Hypothalamus (tissue), 51 donors: ENCODE results near the gene CCDC110.
A peak's percentile ranks its signal among the peaks of the same experiment; 100 is the strongest.

Experiments used
- DNase-seq, 51 donors: peaks; one replicate each; lab custom pipeline; 2025; lab: John Stamatoyannopoulos, UW

The CCDC110 gene

DNA sequence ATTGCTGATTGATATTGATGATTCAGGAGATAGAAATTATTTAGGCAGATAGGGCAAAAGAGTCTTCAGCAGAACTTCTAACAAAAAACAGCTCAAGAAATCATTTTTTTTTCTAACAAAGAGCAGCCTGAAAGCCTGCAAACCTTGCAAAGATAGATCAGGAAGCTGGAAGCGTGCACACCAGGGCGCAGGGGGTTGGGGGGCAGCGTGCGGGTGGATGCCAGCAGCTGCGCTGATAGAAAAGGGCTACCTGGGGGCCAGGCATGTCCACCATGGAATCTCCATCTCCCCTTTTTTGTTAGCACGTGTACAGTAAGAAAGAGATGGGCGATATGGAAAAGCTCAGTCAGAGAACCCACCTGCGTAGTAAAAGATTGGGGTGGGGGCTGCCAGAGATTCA, 1.7 kb upstream of the CCDC110 start:
- no peak for DNase-seq

DNA sequence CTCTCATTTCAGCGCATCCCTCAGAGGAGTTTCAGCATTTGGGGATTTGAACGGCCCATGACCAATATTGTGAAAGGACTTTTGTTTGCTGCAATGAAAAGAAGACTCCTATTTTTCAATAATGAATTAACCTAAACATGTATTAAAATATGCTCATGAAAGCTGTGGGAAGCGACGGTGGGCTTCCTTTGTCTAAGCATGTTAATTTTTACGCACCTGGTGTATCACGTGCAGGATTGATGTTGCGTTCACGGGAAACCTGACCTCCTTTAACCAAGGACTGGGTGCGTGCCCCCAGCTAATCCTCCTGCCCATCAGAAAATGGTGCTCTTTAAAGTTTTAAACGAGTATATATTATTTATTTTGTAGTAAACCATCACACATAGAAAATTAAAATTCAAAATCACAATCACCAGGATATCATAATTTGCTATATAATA, 590 bp upstream of the CCDC110 start:
- DNase-seq: no peak

DNA sequence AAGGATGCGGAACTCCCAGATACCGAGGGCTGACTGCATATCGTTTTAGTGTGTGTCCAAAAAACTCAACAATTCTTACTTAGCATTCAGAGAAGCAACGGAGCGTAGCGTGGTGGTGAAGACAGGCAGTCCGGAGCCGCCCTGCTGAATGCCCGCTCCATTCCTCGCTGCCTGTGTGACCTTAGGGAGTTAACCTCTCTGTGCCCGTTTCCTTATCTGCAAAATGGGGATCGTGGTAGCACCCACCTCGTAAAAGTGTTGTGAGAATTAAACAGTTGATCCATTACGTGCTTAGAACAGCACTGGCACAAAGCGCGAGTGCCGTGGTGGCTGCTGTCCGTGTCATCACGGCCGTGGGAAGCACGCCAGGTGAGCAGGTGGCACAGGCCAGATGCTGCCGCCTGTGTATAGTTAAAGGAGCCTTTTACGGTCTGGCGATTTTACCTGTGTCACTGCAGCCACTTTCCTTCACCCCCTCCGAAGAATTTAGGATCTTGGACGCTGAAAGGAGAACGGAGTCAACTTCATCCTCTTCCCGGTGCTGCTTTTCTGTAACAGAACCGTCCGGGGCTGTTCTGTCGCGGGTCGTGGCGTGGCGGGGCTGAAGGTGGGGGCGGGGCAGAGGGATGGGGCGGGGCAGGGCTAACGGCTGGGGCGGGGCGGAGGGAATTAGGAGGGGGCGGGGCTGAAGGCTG, 885 bp downstream of the CCDC110 start:
- peak in 37 of 51 donors; percentile 24 to 85 (median 49) for DNase-seq

DNA sequence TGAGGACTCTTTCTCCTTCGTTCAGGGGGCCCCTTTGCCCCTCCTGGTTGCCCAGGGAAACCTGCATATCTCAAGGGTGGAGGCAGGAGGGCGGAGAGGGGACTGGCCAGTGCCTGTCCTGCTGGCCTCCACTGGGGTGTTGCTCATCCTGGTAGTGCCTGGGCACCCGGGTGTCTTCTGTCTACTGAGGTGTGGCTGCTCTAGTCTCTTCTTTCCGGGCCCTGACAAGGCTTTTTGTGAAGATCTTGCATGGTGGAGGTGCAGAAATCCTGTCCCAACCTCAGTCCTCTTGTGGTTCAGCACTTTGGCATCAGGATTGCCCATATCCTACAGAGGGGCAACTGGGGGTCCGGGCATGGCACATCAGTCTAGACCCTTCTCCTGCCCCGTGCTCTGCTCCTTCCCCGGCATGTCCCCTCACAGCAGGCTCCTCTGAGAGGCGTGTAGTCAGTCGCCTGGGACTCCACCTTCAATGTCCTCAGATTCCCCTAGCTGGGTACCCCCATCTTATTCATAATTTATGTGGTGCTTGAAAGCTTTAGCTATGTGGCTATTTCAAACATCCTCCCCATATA, 1.9 kb downstream of the CCDC110 start:
- DNase-seq: peak in 2 of 51 donors; percentile 3 to 33

DNA sequence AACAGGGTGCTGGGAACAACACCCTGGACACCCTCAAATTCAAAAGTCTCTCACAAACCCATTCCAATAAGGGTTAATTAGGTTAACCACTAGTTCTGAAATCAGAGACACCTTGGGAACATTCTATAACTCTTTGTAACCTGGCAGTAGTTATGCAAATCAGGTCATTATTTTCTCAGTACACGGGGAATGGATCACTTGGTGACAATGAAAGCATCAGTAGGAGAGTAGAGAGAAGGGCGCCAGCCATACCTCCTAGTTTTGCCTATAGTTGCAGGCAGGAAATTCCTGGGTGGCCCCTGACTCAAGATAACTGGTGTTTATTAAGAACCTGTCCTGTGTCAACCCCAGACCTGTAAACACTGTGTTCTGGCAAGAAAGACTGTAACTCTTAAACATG, 2.5 kb downstream of the CCDC110 start:
- no peak for DNase-seq

DNA sequence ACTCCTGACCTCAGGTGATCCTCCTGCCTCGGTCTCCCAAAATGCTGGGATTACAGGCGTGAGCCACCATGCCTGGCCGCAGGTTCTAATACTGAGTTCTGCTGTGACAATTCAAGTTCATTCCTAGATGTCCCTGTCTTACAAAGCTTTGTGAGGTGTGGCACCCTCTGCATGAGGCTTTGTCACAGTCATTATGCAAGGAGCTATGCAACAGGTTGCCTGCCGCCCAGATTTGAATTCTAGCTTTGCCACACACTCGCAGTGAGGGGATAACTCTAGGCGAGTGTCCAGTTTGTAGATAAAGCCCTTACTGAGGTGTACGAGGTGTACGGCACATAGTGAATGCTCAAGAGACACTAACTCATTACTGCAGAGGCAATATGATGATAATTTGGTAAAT, 3.5 kb downstream of the CCDC110 start:
- no peak for DNase-seq

DNA sequence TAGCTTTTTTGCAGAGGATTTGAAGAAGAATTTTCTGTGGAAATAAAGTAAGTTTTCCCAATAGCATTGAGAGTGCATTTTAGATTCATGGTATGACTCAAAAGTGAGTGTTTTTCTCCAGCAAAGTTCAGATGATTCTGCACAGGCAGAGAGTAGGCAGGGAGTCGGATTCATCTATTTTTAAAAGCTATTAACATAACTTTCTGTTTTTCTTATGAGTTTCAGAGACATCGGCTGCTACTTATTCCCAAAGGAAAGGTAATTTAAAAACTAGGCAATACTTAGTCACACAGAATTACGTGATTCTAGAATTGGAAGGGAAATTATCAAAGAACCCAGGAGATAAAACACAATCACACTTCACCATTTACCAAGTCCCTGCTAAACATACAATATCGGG, 4.4 kb downstream of the CCDC110 start:
- peak in 1 of 51 donors; percentile 33 for DNase-seq

DNA sequence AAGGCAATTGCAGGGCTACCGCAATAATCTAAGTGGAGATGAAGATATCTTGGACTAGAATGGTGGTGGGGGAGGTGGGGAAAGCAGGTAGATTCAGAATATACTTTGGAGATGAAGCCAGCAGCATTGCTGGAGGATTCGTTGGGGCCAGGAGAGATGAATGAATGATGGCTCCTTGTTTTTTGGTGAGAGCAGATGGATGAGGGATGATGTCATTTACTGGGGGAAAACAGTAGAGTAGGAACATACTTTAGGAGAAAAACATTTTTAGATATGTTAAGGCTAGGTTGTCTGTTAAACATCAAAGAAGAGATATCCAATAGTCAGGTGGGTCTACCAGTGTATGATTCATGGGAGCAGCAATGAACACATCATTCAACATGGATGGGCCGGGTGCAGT, 5.8 kb downstream of the CCDC110 start:
- no peak for DNase-seq

DNA sequence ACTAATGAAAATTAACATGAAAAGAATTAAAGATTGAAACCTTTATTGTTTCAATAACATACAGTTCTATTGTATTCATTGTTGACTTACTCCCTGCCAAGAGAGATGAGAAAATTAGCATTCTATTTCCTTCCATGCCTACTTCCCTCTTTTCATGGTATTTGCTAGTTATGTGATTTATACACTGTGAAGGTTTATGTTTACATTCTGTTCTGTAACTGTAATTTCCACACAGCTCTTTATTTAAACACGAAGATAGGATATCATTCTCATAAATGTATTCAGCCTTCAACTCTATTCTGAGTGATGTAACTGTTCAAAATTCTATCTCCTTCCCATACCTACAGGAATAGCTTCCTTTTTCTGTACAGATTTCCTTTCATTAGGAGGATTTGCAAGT, 6.6 kb downstream of the CCDC110 start:
- no peak for DNase-seq

DNA sequence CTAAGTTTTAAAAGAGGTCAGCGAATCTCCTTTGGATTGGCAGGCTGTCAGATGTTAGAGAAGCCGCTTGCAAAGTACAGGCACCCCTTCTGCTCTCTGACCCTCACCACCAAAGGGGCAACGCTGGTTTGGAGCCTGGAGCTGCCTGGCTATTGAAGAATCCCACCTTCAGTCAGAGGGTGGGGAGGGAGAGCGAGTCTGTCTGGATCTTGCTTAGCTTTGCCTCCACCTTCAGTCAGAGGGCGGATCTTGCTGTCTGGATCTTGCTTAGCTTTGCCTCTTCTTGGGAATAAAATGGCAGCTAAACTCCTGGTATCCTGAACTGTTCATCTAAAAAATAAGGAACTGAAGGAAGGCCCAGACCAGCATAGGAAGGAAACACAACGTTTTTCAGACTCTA, 7.3 kb downstream of the CCDC110 start:
- DNase-seq: no peak

DNA sequence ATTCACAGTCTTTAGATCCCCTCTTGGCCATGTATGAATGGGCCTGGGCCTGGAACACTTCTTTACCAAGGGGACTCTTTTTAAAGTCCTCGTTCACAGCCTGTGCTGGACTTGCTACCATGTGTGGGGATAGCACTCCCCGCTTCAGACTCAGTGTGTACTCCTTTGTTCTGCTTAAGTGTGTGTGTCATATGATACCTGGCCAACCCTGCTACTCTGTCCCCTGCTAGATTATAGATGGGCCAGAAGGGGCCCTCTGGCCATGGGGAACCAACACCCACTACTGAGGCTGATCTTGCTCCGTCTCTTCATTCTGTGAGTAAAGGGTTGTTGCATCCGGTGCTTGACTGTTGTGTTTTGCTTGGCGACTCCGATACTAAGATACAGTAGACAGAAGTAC, 8.0 kb downstream of the CCDC110 start:
- no peak for DNase-seq

DNA sequence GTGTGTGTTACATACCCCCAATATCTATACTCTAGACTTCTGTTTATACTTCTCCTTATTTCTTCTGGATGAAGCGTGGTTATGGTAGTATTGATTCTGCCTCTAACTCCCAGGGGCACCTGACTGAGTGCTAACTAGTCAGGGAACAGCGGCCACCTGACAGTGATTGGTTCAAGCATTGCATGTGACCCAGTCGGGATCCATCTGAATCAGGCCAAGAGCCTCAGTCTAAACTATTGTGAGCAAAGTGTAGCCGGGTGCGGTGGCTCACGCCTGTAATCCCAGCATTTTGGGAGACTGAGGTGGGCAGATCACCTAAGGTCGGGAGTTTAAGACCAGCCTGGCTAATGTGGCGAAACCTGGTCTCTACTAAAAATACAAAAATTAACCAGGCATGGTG, 10.0 kb downstream of the CCDC110 start:
- DNase-seq: no peak

DNA sequence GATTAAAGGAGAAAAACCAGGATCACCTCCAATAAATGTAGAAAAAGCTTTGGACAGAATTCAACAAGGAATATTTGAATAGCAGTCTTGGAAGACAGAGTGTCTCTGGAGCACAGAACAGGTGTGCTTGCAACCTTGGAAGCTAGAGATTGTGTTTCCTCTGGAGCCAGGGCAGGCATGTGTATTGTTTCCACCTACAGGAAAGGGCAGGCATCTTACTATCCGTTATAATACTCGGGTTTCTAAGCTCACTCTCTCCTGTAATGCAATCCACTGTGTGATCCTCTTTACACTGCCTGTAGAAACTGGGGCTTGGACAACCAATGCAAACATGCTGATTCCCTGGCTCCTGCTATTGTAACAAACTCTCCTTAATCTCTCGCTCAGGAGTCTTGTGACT, 14.4 kb downstream of the CCDC110 start:
- DNase-seq: no peak

DNA sequence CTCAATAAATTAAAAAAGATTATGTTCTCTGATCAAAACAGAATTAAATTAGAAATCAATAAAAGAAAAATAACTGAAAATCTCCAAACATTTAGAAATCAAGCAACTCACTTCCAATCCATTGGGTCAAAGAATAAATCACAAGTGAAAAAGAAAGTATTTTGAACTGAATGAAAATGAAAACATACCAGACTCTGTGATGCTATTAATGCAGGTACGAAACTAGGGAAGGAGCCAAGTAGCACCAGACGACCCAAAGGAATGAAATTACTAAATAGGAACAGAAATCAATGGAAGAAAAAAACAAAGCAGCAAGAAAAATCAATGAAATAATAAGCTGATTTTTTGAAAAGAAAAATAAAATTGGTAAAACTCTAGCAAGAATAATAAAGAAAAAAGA, 15.4 kb downstream of the CCDC110 start:
- no peak for DNase-seq

DNA sequence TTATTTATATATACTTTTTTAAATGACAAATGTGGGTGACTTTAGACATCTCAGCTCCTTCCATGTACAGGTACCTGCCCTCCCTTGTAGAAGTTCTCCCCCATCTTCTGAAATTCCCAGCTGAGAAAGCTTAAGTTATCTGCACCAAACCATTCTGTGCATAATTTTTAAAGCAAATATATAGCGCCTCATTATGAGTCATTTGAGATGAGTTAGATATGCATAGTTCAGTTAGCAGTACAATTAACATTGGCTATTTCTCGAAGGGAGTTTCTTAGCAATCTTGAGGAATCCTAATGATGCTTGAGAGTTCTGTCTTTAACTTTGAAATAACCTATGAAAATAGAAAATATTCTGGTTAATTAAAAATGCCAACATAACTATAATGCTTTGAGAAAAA, 26.3 kb downstream of the CCDC110 start:
- no peak for DNase-seq

DNA sequence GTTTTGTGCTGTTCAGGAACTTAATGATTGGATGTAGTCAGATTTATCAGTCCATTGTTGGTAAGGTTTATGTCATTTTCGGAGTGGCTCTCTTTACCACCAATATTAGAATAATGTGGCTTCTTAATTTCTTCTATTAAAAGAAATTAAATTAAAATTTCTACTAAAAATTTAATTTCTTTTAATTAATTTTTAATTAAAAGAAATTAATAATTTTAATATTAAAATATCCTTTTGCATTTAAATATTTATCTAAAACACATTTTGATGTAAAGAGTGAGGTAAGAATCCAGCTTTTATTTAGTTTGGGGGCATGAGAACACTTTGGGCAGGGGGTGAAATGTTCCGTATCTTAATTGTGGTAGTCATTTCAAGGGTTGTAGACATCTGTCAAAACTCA, 30.1 kb downstream of the CCDC110 start:
- no peak for DNase-seq

DNA sequence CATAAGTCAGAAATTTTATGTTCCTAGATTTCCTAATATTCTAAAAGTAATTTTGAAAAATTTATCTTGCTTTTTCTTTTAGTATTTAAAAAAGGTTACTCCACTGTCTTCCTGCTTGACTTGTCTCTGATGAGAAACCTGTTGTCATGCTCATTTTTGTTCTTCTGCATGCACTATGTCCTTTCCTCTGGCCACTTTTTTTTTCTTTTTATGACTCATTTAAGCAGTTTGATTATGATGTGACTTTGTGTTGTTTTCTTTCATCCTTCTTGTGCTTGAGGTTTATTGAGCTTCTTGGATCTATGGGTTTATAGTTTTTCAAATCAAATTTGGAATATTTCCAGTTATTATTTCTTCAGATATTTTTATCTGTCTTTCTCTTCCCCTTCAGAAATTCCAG, 33.7 kb downstream of the CCDC110 start:
- no peak for DNase-seq

DNA sequence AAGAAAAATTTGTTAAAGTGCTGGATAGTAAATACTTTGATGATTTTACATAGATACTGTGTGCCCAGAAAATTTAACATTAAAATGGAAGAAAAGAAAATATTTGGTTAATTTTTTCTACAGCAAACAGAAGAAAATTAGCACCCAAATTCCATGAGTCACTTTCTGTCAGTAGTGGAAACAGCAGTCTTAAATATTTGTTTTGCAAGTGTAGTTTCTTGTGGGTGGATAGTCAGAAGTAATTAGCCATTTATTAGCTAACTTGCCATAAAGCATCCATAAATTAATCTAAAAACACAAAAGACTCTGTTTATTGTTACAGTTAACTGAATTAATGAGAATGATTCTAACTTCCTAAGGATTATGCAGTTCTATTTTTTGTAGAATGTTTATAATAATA, 36.1 kb downstream of the CCDC110 start:
- no peak for DNase-seq

DNA sequence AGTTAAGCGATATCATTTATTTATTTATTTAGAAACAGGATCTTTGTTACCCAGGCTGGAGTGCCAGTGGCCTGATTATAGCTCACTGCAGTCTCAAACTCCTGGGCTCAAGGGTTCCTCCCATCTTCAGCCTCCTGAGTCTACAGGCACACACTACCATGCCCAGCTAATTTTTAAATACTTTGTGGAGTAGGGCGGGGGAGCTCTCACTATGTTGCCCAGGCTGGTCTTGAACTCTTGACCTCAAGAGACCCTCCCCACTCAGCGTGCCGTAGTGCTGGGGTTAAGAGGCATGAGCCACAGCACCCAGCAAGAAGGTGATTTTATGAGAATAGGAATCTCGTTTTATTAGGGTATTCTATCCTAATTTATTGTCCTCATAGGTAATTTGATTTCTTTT, 41.9 kb downstream of the CCDC110 start:
- DNase-seq: no peak

DNA sequence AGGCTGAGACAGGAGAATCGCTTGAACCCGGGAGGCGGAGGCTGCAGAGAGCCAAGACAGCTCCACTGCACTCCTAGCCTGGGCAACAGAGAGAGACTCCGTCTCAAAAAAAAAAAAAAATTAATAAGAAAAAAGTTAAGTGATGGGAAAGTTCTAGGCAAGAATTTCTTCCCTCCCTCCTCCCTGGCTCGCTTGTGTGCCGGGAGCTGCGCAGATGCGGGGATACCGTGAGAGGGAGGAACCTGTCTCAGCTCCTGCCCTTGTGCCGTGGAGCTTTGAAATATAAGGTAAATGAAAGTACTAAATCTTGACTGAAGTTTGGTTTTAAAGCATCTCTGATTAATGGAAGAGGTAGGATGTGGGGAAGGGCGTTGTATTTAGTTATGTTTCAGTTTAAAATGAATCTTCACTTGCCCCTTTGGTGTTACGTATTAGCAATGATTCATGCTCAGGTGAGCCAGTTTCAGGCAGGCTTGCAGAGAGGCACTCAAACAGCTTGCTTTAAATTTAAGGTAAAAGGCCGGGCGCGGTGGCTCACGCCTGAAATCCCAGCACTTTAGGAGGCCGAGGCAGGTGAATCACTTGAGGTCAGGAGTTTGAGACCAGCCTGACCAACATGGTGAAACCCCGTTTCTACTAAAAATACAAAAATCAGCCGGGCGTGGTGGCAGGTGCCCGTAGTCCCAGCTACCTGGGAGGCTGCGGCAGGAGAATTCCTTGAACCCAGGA, 44.4 kb downstream of the CCDC110 start:
- peak in 1 of 51 donors; percentile 1 for DNase-seq

DNA sequence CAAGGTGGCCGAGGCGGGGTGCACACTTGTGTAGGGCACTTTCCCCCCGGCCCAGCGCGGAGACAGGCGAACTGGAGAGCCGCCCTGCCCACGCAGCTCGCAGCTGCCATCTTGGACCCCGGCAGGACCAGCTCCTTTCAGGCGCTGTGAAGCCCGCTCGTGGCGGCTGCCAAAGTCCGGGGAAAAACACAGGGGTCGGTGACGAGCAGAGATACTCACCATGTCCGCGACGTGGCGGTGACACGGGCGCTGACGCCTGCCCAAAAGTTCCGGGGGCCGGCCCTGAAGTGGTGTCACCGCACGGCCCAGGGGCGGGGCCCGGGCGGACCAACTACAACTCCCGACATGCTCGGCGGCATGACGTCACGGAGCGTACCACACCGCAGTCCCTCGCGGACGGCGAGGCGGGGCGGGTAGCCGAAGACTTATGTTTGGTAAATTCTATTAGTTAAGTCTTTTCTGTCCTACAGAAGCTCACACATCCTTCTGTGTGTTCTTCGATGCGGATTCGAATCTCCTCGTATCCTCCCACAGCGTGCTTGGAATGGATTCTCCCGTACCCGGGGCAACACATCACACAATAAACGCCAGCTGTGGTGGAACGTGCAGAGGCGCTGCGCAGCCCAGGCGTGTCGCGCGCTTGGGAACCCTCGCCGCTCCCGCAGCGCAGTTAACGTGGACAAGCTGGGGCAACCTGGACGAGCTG, 45.7 kb downstream of the CCDC110 start, which contains the start of gene UFSP2:
TSS of gene UFSP2 (minus strand) at position 318 of the 706 bp plus-strand sequence. CDS start at position 222, 96 bp downstream.
- peak; percentile 40 to 98 (median 86) for DNase-seq
